CD4-positive, alpha-beta T cell treated with Interleukin-4 for 1 hour (primary cell): ENCODE measurements around the gene RRAS.

Experiments used
- DNase-seq, 2 donors: peaks; one replicate each; pipeline ENCODE4 v3.0.0-alpha.2; 2020 to 2022

The RRAS gene

GRCh38 chr19:49676784-49677230 is 36.9 kb upstream of the RRAS start:
- peak; percentile 100 for DNase-seq

- no peak for DNase-seq
Observed at GRCh38 chr19:49676136-49676783, 36.3 kb upstream of the RRAS start.

- peak; percentile 79 to 81 for DNase-seq
Observed at GRCh38 chr19:49672131-49672919, 32.4 kb upstream of the RRAS start.

- no peak for DNase-seq
Observed at GRCh38 chr19:49669516-49669915, 29.6 kb upstream of the RRAS start.

- DNase-seq: no peak
Observed at GRCh38 chr19:49667473-49667872, 27.5 kb upstream of the RRAS start.

- no peak for DNase-seq
Observed at GRCh38 chr19:49666120-49666444, 26.1 kb upstream of the RRAS start.

GRCh38 chr19:49665351-49666119 is 25.6 kb upstream of the RRAS start, which contains the start of the genes BCL2L12 and IRF3:
Gene BCL2L12, plus strand, starts transcription at chr19:49665933. Its CDS starts 760 bp downstream, at chr19:49666693.
Gene IRF3, minus strand, starts transcription at chr19:49665857. Its CDS starts 1,019 bp downstream, at chr19:49664838.
- peak; percentile 99 for DNase-seq

GRCh38 chr19:49665036-49665350 is 25.1 kb upstream of the RRAS start:
- DNase-seq: no peak

- peak; percentile 84 to 91 for DNase-seq
Observed at GRCh38 chr19:49664171-49665035, 24.5 kb upstream of the RRAS start.

- DNase-seq: no peak
Observed at GRCh38 chr19:49663224-49663623, 23.3 kb upstream of the RRAS start.

- no peak for DNase-seq
Observed at GRCh38 chr19:49662011-49662410, 22.1 kb upstream of the RRAS start.

GRCh38 chr19:49660338-49660961 is 20.5 kb upstream of the RRAS start:
- DNase-seq: no peak

GRCh38 chr19:49658566-49659442 is 18.9 kb upstream of the RRAS start:
- no peak for DNase-seq

- DNase-seq: no peak
Observed at GRCh38 chr19:49658139-49658517, 18.2 kb upstream of the RRAS start.

- DNase-seq: no peak
Observed at GRCh38 chr19:49657493-49658138, 17.7 kb upstream of the RRAS start.

GRCh38 chr19:49656456-49657109 is 16.6 kb upstream of the RRAS start:
- no peak for DNase-seq

- DNase-seq: no peak
Observed at GRCh38 chr19:49655570-49656455, 15.9 kb upstream of the RRAS start.

- no peak for DNase-seq
Observed at GRCh38 chr19:49654581-49654980, 14.6 kb upstream of the RRAS start.

- no peak for DNase-seq
Observed at GRCh38 chr19:49653466-49653806, 13.5 kb upstream of the RRAS start.
